GM19240 (cell line): ENCODE measurements around the gene DMXL1.
"Not testable (repeated sequence)": the region's sequence is repeated elsewhere in the genome, so short reads cannot be mapped to it uniquely, and the experiment has no call there.

Experiments
- DNase-seq: peaks from one replicate; pipeline ENCODE4 v3.0.0; 2011; ENCODE audit warnings: low spot score; ENCODE audit not compliant: insufficient read length

Gene DMXL1

DNA sequence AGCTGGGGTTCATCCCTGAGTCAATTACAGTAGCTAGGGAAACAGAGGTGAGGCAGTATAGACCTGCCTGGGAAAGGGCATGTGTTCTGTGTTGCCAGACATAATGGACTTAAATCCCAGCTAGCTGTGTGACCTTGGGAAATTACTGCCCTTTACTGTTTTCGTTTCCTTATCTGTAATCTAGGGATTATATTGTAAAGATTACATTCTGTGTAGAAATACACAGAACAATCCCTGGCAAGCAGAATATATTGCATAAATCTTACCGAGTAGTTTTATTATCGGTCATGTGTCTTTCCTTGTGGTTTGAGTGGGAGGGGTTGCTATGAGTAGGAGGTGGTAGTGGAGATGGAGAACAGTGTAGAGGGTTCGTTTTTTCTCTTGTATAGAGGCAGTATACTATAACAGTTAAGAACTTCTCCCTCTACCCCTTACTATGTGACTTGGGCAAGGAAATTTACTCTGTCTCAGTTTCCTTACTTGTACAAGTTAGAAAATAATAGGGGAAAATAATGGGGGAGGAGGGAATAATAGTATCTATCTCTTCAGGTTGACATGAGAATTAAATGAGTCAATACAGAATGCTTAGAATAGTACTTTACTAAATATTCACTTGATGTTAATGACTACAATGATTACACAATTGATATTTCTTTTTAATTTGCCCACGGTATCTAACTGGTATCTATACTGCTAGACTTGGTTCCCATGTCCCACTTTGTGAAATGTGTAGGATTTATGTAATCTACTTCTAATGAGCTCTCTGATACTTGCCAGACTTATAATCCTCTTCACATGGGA lies 7.1 kb upstream of the DMXL1 start:
- DNase-seq, result no peak

DNA sequence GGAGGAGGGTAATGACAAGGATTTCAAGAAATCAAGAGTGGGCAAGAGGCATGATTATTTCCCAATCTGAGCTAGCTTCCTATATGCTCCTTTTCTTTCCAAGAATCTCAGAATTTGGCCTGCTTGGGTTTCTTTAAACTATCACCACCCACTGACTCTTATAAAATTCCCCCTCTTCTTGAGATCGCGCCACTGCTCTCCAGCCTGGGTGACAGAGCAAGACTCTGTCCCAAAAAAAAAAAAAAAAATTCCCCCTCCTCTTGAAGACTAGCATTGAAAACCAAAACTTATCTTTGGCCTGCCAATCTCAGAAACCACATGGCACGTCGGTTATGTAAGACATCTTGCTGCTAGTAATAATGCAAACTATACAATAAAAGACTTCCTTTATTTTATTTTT lies 3.4 kb upstream of the DMXL1 start:
- no peak for DNase-seq

GRCh38 chr5:119070578-119070827 lies 384 bp upstream of the DMXL1 start:
- no peak for DNase-seq

- no peak for DNase-seq
Observed at GRCh38 chr5:119071561-119071995, 691 bp downstream of the DMXL1 start.

DNA sequence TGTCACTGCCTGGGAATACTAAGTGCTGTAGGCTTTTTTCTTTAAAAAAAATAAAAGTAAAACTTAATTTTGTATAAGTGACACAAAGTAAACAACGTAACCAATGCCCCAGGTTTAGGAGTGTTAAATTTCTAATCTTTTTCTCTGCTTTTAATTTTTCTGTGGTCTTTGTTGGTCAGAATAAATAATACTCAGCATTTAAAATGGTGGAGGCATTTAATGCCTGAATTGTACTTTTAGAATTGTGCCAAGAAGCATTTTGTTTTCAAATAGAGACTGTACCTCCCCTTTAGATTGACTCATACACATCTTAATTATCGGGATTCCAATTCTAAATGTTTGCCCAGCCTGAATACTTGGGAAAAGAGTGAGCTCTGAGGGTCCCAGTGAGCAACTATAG lies 1.6 kb downstream of the DMXL1 start:
- DNase-seq, result no peak

DNA sequence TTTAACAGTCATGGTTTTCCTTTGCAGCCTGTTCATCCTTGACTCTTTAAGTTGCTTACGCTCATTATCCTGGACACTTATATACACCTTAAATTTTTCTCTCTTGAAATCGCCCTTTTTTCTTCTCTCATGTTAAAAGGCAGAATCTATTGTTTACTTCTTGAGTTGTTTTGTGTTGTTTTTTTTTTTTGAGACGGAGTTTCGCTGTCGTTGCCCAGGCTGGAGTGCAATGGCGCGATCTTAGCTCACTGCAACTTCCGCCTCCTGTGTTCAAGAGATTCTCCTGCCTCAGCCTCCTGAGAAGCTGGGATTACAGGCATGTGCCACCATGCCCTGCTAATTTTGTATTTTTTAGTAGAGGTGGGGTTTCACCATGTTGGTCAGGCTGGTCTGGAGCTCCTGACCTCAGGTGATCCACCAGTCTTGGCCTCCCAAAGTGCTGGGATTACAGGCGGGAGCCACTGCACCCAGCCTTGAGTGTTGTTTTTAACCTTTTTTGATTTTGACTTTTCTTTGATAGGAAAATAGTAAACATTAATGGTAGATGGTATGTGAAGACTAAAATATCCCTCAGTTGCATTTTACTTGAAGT lies 3.0 kb downstream of the DMXL1 start:
- not testable (repeated sequence) for DNase-seq

GRCh38 chr5:119074419-119074818 lies 3.5 kb downstream of the DMXL1 start:
- no peak for DNase-seq

GRCh38 chr5:119075269-119075668 lies 4.4 kb downstream of the DMXL1 start:
- DNase-seq, result not testable (repeated sequence)

DNA sequence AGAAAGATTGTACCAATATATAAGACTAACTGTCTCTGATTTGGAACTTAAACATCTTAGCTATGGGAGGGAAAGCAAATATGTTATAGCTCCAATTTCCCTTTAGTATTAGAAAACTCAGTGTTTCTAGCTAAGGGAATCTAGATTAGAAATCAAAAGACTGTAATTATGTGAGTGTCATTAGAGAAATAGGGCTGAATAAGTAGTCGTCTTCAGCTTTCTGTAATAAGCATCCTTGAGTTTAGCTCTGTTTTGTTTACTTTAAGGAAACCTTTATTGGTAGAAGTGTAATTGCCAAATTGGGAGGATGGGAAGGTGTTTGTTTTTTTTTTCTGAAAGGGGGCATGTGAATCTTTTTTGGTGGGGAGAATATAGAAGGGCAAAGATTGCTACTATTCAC lies 5.2 kb downstream of the DMXL1 start:
- no peak for DNase-seq

DNA sequence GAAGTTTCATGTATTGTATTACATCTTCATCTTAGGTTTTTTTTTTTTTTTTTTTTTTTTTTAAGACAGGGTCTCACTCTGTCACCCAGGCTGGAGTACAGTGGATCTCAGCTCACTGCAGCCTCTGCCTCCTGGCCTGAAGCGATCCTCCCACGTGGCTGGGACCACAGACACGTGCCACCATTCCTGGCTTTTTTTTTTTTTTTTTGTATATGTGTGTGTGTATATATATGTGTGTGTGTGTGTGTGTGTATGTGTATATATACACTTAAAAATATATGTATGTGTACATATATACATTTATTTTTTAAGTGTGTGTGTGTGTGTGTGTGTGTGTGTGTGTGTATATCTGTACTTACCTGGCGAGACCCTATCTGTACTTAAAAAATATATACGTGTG lies 6.6 kb downstream of the DMXL1 start:
- DNase-seq, result no peak

DNA sequence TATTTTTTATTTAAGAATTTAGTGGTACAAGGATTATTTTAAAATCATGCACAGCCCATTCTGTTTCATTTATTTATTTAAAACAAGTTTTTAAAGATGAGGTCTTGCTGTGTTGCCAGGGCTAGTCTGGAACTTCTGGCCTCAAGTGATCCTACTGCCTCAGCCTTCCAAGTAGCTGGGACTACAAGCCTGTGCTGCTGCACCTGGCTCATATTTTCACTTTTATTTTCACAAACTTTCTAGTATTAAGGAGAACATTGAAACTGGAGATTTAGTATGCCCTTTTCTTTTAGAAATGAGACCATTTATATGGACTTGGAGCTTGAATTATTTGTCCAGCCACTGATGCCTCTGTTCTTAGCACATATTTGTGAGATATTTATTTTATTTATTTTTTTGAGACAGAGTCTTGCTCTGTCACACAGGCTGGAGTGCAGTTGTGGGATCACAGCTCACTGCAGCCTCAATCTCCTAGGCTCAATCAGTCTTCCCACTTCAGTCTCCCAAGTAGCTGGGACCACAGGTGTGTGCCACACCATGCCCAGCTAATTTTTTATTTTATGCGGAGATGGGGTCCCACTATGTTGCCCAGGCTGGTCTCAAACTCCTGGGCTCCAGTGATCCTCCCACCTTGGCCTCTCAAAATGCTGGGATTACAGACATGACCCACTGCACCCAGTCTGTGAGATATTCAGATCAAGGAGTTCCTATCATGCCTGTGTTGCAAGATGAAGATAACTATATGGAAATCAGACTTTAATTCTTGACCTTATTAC lies 7.4 kb downstream of the DMXL1 start:
- no peak for DNase-seq

- DNase-seq, result no peak
Observed at GRCh38 chr5:119078861-119079260, 8.0 kb downstream of the DMXL1 start.

DNA sequence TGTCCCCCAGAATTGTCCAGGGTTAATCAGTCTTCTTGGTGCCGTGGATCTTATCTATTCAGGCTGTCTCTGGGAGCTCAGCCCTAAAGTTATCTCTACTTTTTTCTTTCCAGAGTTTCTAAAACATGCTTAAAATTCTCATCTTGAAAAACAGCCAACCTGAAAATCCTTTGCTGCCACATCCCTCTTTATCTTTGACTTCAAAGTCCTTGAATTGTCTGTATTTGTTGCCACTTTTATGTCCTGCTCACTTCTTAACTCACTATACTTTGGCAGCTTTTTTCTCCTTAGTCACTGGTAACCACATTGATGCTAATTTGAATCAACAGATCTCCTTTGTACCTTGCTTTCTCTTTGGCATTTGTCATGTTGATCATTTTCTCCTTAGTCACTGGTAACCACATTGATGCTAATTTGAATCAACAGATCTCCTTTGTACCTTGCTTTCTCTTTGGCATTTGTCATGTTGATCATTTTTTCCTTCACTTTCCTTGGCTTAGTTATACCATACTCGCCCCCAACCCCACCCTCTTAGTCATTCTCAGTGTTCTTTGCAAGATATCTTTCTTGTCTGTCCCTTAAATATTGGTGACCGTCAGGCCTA lies 8.5 kb downstream of the DMXL1 start:
- DNase-seq, result no peak

- DNase-seq, result no peak
Observed at GRCh38 chr5:119080936-119081335, 10.0 kb downstream of the DMXL1 start.

- DNase-seq, result no peak
Observed at GRCh38 chr5:119082691-119083090, 11.8 kb downstream of the DMXL1 start.

DNA sequence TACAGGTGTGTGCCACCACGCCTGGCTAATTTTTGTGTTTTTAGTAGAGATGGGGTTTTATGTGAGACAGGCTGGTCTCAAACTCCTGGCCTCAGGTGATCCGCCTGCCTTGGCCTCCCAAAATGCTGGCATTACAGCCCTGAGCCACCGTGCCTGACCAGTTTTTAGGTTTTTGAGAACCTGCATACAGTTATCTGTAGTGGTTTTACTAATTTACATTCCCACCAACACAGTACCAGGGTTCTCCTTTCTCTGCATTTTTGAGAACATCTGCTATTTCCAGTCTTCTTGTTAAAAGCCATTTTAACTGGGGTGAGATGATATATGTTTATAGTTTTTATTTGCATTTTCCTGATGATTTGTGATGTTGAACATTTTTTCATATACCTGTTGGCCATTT lies 12.8 kb downstream of the DMXL1 start:
- DNase-seq, result no peak

DNA sequence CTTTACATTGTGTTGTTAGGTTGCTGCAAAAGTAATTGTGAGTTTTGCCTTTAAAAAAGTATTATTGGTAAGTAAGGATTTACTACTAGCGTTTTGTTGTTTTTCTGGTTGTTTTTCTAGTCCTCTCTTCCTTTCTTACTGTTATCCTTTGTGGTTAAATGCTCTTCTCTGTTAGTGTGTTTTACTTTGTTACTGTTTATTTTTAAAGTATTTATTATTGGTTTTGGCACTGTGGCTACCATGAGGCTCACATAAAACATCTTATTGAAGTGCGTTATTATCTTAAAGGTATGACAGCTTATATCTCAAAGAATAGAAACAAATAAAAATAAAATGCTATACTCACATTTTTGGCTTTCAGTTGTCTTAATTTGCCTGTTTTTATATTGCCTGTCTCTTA lies 17.6 kb downstream of the DMXL1 start:
- no peak for DNase-seq

DNA sequence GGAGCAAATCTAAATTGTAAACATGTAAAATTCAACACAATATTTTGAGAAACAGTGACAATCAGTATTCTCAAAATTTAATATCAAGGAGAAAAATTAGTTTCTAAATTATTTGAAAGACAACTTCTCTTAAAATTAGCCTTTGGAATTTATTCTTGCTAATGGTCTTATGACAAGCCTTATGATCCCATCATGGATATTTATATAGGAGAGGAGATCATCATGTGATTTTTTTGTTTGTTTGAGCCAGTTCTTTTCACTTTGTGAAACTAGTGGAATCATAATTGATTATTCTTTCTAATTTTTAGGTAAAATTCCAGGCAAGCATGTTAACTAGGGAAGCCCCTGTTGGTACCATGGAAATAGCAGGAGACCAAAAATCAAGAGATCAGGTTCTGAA lies 24.7 kb downstream of the DMXL1 start:
- DNase-seq, result no peak

DNA sequence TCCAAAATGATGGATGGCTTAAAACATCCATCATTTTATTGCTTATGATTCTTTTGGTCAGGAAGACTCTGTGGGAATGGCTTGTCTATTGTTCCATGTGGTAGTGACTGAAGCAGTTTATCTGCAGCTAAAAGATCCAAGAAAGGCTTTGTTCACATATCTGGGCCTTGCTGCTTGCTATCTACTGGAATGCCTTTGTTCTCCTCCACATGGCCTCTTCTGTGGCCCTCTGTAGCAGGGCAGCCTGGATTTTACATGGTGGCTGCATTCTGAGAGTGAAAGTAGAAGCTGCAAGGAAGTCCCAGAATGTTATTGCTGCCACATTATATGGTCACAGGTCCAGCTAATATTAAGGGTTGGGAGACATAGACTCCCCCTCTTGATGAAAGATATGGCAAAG lies 35.1 kb downstream of the DMXL1 start:
- DNase-seq, result no peak

- DNase-seq, result no peak
Observed at GRCh38 chr5:119112151-119112550, 41.3 kb downstream of the DMXL1 start.

- no peak for DNase-seq
Observed at GRCh38 chr5:119117237-119117636, 46.4 kb downstream of the DMXL1 start.

DNA sequence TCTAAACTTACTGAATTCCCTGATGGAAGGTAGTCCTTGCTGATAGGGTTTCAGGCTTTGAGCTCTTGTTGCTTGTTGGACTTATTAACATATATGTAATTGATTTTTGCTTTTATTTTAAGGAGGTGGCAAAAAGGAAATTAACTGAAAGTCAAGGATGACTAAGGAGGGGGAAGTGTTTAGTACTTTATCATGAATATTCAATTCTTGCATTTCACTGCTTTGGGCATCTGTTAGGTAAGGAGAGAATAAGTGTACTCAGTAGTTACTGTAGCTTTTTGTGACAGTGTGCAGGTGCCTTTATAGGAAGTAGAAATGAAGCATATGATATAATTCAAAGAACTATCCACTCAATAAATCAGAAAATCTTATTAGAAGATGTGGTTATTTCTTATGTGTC lies 47.1 kb downstream of the DMXL1 start:
- DNase-seq, result no peak
